HG03520 (cell line): ENCODE results near the gene DENND1A.
"Not testable (repeated sequence)": the region's sequence is repeated elsewhere in the genome, so short reads cannot be mapped to it uniquely, and the experiment has no call there.

Experiments
- ATAC-seq: cut with Tn5 transposase; IDR thresholded peaks from one replicate; pipeline ENCODE4 v1.9.1; 2021; ENCODE audit warnings: mild to moderate bottlenecking, moderate library complexity; ENCODE audit not compliant: unreplicated experiment

Gene DENND1A

GRCh38 chr9:123929870-123930831 is at the start of gene DENND1A:
DENND1A (minus strand) TSS chr9:123930126; CDS start chr9:123929905, 221 bp downstream.
- peak; percentile 71 for ATAC-seq

GRCh38 chr9:123978981-123979380 is 49.1 kb upstream of the DENND1A start:
- no peak for ATAC-seq

GRCh38 chr9:123976579-123976978 is 46.7 kb upstream of the DENND1A start:
- not testable (repeated sequence) for ATAC-seq

GRCh38 chr9:123975871-123976270 is 45.9 kb upstream of the DENND1A start:
- no peak for ATAC-seq

GRCh38 chr9:123974471-123974870 is 44.5 kb upstream of the DENND1A start:
- no peak for ATAC-seq

- no peak for ATAC-seq
These were observed 43.8 kb upstream of the DENND1A start for GRCh38 chr9:123973590-123974223.

- no peak for ATAC-seq
These were observed 42.7 kb upstream of the DENND1A start for GRCh38 chr9:123972618-123973017.

- no peak for ATAC-seq
These were observed 37.4 kb upstream of the DENND1A start for GRCh38 chr9:123967323-123967722.

GRCh38 chr9:123965801-123966686 is 36.1 kb upstream of the DENND1A start:
- ATAC-seq, result no peak

GRCh38 chr9:123964761-123965160 is 34.8 kb upstream of the DENND1A start:
- no peak for ATAC-seq

- ATAC-seq, result no peak
These were observed 31.0 kb upstream of the DENND1A start for GRCh38 chr9:123960965-123961364.

- no peak for ATAC-seq
These were observed 30.4 kb upstream of the DENND1A start for GRCh38 chr9:123960366-123960765.

- ATAC-seq, result no peak
These were observed 29.9 kb upstream of the DENND1A start for GRCh38 chr9:123959787-123960186.

- no peak for ATAC-seq
These were observed 27.8 kb upstream of the DENND1A start for GRCh38 chr9:123957731-123958130.

- ATAC-seq, result no peak
These were observed 27.3 kb upstream of the DENND1A start for GRCh38 chr9:123957168-123957721.

GRCh38 chr9:123955637-123956036 is 25.7 kb upstream of the DENND1A start:
- ATAC-seq, result no peak

GRCh38 chr9:123954518-123955280 is 24.8 kb upstream of the DENND1A start:
- no peak for ATAC-seq

GRCh38 chr9:123952641-123953495 is 22.9 kb upstream of the DENND1A start:
- ATAC-seq, result no peak

- ATAC-seq, result no peak
These were observed 18.4 kb upstream of the DENND1A start for GRCh38 chr9:123948286-123948685.
